ENCODE results near the gene PDLIM4.

DNA sequence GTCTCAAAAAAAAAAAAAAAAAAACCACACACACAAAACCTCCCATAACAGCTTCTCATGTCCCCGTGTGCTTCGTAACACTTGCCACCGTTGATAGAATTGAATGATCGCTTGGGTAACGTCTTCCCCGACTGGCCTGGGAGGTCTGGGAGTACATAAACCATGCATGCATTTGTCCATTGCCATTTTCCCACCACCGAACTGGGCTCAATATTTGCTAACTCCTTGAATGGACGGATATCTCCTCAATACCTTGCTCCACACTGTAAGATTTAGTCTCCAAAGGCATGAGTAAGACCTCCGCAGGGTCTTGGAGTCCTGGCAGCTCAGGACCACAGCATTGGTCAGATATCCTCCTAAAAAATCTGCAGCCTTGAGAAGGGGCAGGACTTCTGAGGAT is 26.6 kb upstream of the PDLIM4 start:
- TF ChIP-seq POLR2A (IDR thresholded peaks at IDR 0.05; ENCODE audit: low read depth, low read length) (no peak), TAF1 (IDR thresholded peaks at IDR 0.05; ENCODE audit: borderline replicate concordance, low read depth, low read length) (no peak)

Measured in GM12892 (cell line).